GM23338 (cell line): ENCODE data around the gene UBE2G1. TPM values are rescaled to one million over a fixed set of nuclear protein-coding genes. Genes with fewer than 3 reads are reported as not detected.

ENCODE experiments used
- ATAC-seq: fragments of 200-7000 bp; cut with Tn5 transposase; 3 replicates; pipeline ENCODE4 v1.9.1; 2020
- DNase-seq: peaks from one replicate; pipeline ENCODE4 v3.0.0-alpha.2; 2015; ENCODE audit warnings: low spot score
- H2AFZ ChIP-seq: fragments of 200-600 bp; sonication (generic); 2 replicates; pipeline ENCODE4 v1.8.0; 2016; ENCODE audit warnings: antibody characterized with exemption, mild to moderate bottlenecking, moderate library complexity
- H3F3A ChIP-seq: fragments of 200-600 bp; sonication (generic); replicated peaks from 2 replicates; pipeline ENCODE4 v1.8.0; 2017; ENCODE audit warnings: antibody characterized with exemption, mixed run types, low read depth
- H3K27ac ChIP-seq: fragments of 200-600 bp; sonication (generic); 2 replicates; pipeline ENCODE4 v1.6.1; 2016; ENCODE audit warnings: low read depth
- H3K27me3 ChIP-seq: fragments of 200-600 bp; sonication (generic); 2 replicates; pipeline ENCODE4 v1.8.0; 2016; ENCODE audit warnings: mild to moderate bottlenecking, mixed run types, moderate library complexity; ENCODE audit not compliant: insufficient read depth
- H3K36me3 ChIP-seq: fragments of 200-600 bp; sonication (generic); 2 replicates; pipeline ENCODE4 v1.8.0; 2016; ENCODE audit warnings: mild to moderate bottlenecking; ENCODE audit not compliant: insufficient read depth
- H3K4me1 ChIP-seq: fragments of 200-600 bp; sonication (generic); 2 replicates; pipeline ENCODE4 v1.8.0; 2016; ENCODE audit warnings: mild to moderate bottlenecking, moderate library complexity; ENCODE audit not compliant: insufficient read depth
- H3K4me2 ChIP-seq: fragments of 200-600 bp; sonication (generic); 2 replicates; pipeline ENCODE4 v1.7.1; 2017; ENCODE audit warnings: mixed run types
- H3K4me3 ChIP-seq: fragments of 200-600 bp; sonication (generic); 2 replicates; pipeline ENCODE4 v1.6.1; 2016; ENCODE audit warnings: mixed run types
- H3K79me2 ChIP-seq: fragments of 200-600 bp; sonication (generic); replicated peaks from 2 replicates; pipeline ENCODE4 v1.8.0; 2017; ENCODE audit warnings: mild to moderate bottlenecking; ENCODE audit not compliant: insufficient read depth
- H3K9me2 ChIP-seq: fragments of 200-600 bp; sonication (generic); 2 replicates; pipeline ENCODE4 v1.8.0; 2017; ENCODE audit not compliant: insufficient read depth
- H4K20me1 ChIP-seq: fragments of 200-600 bp; sonication (generic); replicated peaks from 2 replicates; pipeline ENCODE4 v1.8.0; 2017; ENCODE audit warnings: mild to moderate bottlenecking; ENCODE audit not compliant: insufficient read depth
- H3K27ac Mint-ChIP-seq: 2 replicates; pipeline ENCODE4 v1.8.0; 2020; ENCODE audit warnings: inconsistent platforms, mild to moderate bottlenecking, moderate library complexity, mixed read lengths
- H3K27me3 Mint-ChIP-seq: 3 replicates; pipeline ENCODE4 v1.8.0; 2022; ENCODE audit warnings: low read depth, mild to moderate bottlenecking, moderate library complexity, mixed read lengths, inconsistent platforms; ENCODE audit not compliant: insufficient read depth, poor library complexity
- H3K36me3 Mint-ChIP-seq: 3 replicates; pipeline ENCODE4 v1.8.0; 2021; ENCODE audit warnings: low read depth, mild to moderate bottlenecking, inconsistent platforms, moderate library complexity, mixed read lengths
- H3K4me1 Mint-ChIP-seq: 3 replicates; pipeline ENCODE4 v1.8.0; 2020; ENCODE audit warnings: mild to moderate bottlenecking, inconsistent platforms, mixed read lengths
- H3K4me3 Mint-ChIP-seq: 3 replicates; pipeline ENCODE4 v1.8.0; 2021; ENCODE audit warnings: moderate library complexity, mild to moderate bottlenecking, inconsistent platforms, mixed read lengths
- H3K9me3 Mint-ChIP-seq: 3 replicates; pipeline ENCODE4 v1.8.0; 2020; ENCODE audit warnings: moderate library complexity, mild to moderate bottlenecking, inconsistent platforms, mixed read lengths
- CREB1 ChIP-seq: fragments of 250-450 bp; sonication (Bioruptor Pico); IDR thresholded peaks from 2 replicates; pipeline ENCODE4 v1.5.0; 2020; ENCODE audit warnings: low read depth, mild to moderate bottlenecking, moderate library complexity
- EZH2 ChIP-seq: fragments of 200-600 bp; sonication (generic); IDR thresholded peaks from one replicate; pipeline ENCODE4 v1.8.0; 2017; ENCODE audit warnings: antibody characterized with exemption, mild to moderate bottlenecking, low read depth; ENCODE audit not compliant: unreplicated experiment
- EZH2phosphoT487 ChIP-seq: fragments of 200-600 bp; sonication (generic); IDR thresholded peaks from one replicate; pipeline ENCODE4 v1.8.1; 2018; ENCODE audit warnings: antibody characterized with exemption; ENCODE audit not compliant: unreplicated experiment
- JUNB ChIP-seq: IDR thresholded peaks from one replicate; pipeline ENCODE4 v1.6.1; 2016; ENCODE audit warnings: antibody characterized with exemption; ENCODE audit not compliant: unreplicated experiment
- POLR2AphosphoS5 ChIP-seq: IDR thresholded peaks from 2 replicates; pipeline ENCODE4 v1.6.1; 2016; ENCODE audit warnings: antibody characterized with exemption, low read depth
- STAT1 ChIP-seq: IDR thresholded peaks from one replicate; pipeline ENCODE4 v1.6.1; 2016; ENCODE audit warnings: antibody characterized with exemption; ENCODE audit not compliant: unreplicated experiment
- ZNF114 ChIP-seq: fragments of 250-450 bp; sonication (Bioruptor Pico); IDR thresholded peaks from 2 replicates; pipeline ENCODE4 v1.5.0; 2020; ENCODE audit warnings: mild to moderate bottlenecking, moderate library complexity
- ZNF331 ChIP-seq: fragments of 250-450 bp; sonication (Bioruptor Pico); IDR thresholded peaks from 2 replicates; pipeline ENCODE4 v1.5.0; 2020; ENCODE audit warnings: low read depth, mild to moderate bottlenecking, moderate library complexity
- ZNF462 ChIP-seq: fragments of 250-450 bp; sonication (Bioruptor Pico); IDR thresholded peaks from 2 replicates; pipeline ENCODE4 v1.5.0; 2020; ENCODE audit warnings: mild to moderate bottlenecking, moderate library complexity
- polyA plus RNA-seq: library from polyadenylated mRNA; unstranded; fragments of >200 nt; fragmentation: Nextera tagmentation; extraction: Ambion mirVana; gene quantifications from 2 replicates; pipeline ENCODE4 v1.2.1, GENCODE V29; 2016
- total RNA-seq: library from RNA; depleted of rRNA; stranded (reverse); fragments of >200 nt; shearing (Covaris generic); gene quantifications from 2 replicates; pipeline ENCODE4 v1.2.3, GENCODE V29; 2014
- TF ChIP-seq, protein P1 (sequence below), 2 experiments: fragments of 200-600 bp in 1 of 2; sonication (generic) in 1 of 2; conservative IDR thresholded peaks; 2 replicates each; pipeline versions ENCODE4 v1.5.1 to v1.6.1; 2016 to 2017; ENCODE audit warnings: antibody characterized with exemption in 2 of 2, low read depth in 2 of 2, mild to moderate bottlenecking in 2 of 2, moderate library complexity in 1 of 2

UBE2G1 gene
- total and polyA plus RNA-seq, 2 experiments from 2014 or later, result 71.9 to 145 TPM

- peaks cover 100% of the 10 kb centered on the region for H3K79me2 ChIP-seq
- Mint-ChIP-seq H3K27me3 (no peaks in the 10 kb centered on the region), H3K36me3 (no peaks in the 10 kb centered on the region; the same call in 2 of the 3 replicates), H3K27ac (no peak overlapping the region), H3K4me3 (no peak overlapping the region), H3K4me1 (peaks cover 30% of the 10 kb centered on the region), H3K9me3 (no peaks in the 10 kb centered on the region)
- peaks cover 28% of the 10 kb centered on the region for H3K4me1 ChIP-seq
- H3K27ac ChIP-seq, result peak overlapping the region; percentile 60; the same call in 1 of the 2 replicates
- ATAC-seq (peak; percentile 28; the same call in 2 of the 3 replicates), DNase-seq (peak; percentile 81)
- no peak overlapping the region for H2AFZ ChIP-seq
- no peak for TF ChIP-seq JUNB
- TF ChIP-seq, protein P1, sequence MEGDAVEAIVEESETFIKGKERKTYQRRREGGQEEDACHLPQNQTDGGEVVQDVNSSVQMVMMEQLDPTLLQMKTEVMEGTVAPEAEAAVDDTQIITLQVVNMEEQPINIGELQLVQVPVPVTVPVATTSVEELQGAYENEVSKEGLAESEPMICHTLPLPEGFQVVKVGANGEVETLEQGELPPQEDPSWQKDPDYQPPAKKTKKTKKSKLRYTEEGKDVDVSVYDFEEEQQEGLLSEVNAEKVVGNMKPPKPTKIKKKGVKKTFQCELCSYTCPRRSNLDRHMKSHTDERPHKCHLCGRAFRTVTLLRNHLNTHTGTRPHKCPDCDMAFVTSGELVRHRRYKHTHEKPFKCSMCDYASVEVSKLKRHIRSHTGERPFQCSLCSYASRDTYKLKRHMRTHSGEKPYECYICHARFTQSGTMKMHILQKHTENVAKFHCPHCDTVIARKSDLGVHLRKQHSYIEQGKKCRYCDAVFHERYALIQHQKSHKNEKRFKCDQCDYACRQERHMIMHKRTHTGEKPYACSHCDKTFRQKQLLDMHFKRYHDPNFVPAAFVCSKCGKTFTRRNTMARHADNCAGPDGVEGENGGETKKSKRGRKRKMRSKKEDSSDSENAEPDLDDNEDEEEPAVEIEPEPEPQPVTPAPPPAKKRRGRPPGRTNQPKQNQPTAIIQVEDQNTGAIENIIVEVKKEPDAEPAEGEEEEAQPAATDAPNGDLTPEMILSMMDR (conservative IDR thresholded peaks at IDR 0.05; ENCODE audit: low read depth in 2 of 2), result peak; percentile 52 to 58
- H4K20me1 ChIP-seq, result peaks cover 75% of the 10 kb centered on the region
- no peaks in the 10 kb centered on the region; the same call in 1 of the 2 replicates for H3K36me3 ChIP-seq
- H3K4me3 ChIP-seq, result no peak overlapping the region
- H3K4me2 ChIP-seq, result no peak overlapping the region
- no peaks in the 10 kb centered on the region for H3K27me3 ChIP-seq
- no peaks in the 10 kb centered on the region for H3K9me2 ChIP-seq
- H3F3A ChIP-seq, result no peaks in the 10 kb centered on the region
Measured at GRCh38 chr17:4249452-4250029, 116.9 kb downstream of the UBE2G1 start.

GRCh38 chr17:4248504-4249277 is 117.8 kb downstream of the UBE2G1 start:
- no peak for ATAC-seq
- H3K9me2 ChIP-seq, result no peaks in the 10 kb centered on the region
- H3K4me1 ChIP-seq, result peaks cover 28% of the 10 kb centered on the region
- DNase-seq, result no peak
- no peak overlapping the region for H2AFZ ChIP-seq
- Mint-ChIP-seq H3K4me1 (peaks cover 30% of the 10 kb centered on the region), H3K27ac (peak overlapping the region; percentile 86), H3K27me3 (no peaks in the 10 kb centered on the region), H3K4me3 (no peak overlapping the region), H3K36me3 (no peaks in the 10 kb centered on the region; the same call in 2 of the 3 replicates), H3K9me3 (no peaks in the 10 kb centered on the region)
- no peaks in the 10 kb centered on the region for H3F3A ChIP-seq
- no peak overlapping the region for H3K4me2 ChIP-seq
- H3K4me3 ChIP-seq, result no peak overlapping the region
- peaks cover 100% of the 10 kb centered on the region for H3K79me2 ChIP-seq
- H4K20me1 ChIP-seq, result peaks cover 73% of the 10 kb centered on the region
- H3K27me3 ChIP-seq, result no peaks in the 10 kb centered on the region
- peak overlapping the region; percentile 52 for H3K27ac ChIP-seq
- H3K36me3 ChIP-seq, result no peaks in the 10 kb centered on the region; the same call in 1 of the 2 replicates
- no peak for TF ChIP-seq ZNF331 (CRISPR knock-in tag)
- no peak for TF ChIP-seq STAT1
- TF ChIP-seq, protein P1 (conservative IDR thresholded peaks at IDR 0.05; ENCODE audit: low read depth in 2 of 2), result no peak
- no peak for TF ChIP-seq EZH2phosphoT487
- no peak for TF ChIP-seq POLR2AphosphoS5
- TF ChIP-seq CREB1, result no peak
- TF ChIP-seq ZNF462 (CRISPR knock-in tag), result no peak
- TF ChIP-seq EZH2, result no peak
- TF ChIP-seq ZNF114 (CRISPR knock-in tag), result no peak
